ENCODE data around the gene PAQR8. TPM values are rescaled to one million over a fixed set of nuclear protein-coding genes. Genes with fewer than 3 reads are reported as not detected.

The PAQR8 gene
- total and polyA plus RNA-seq, 8 donors = 4.0 to 46.1 (median 15.7) TPM

- intact Hi-C loops (cut with DNase I; ENCODE audit: low total_unique reads) = no loop called here
- WGBS, 5 donors = 82 to 92% (median 88%) methylated on average over 2 of the region's 2 CpGs
Observed at GRCh38 chr6:52346503-52346902, 15.4 kb upstream of the PAQR8 start.

GRCh38 chr6:52347818-52348217 lies 14.1 kb upstream of the PAQR8 start:
- H3K36me3 ChIP-seq = no peaks in the 10 kb centered on the region
- WGBS, 5 donors = 65 to 92% (median 84%) methylated on average over 1 of the region's 1 CpG
- H3K4me3 ChIP-seq = no peak overlapping the region
- intact Hi-C loops (cut with DNase I; ENCODE audit: low total_unique reads) = no loop called here
- H3K4me1 ChIP-seq = peaks cover 5 to 13% (median 7%) of the 10 kb centered on the region in 4 donors
- DNase-seq = no peak
- no peaks in the 10 kb centered on the region for H3K27me3 ChIP-seq
- H3K9me3 ChIP-seq = no peaks in the 10 kb centered on the region
- H3K27ac ChIP-seq = no peak overlapping the region
- TF ChIP-seq EP300 (IDR thresholded peaks at IDR 0.05) (no peak), POLR2A (IDR thresholded peaks at IDR 0.05) (no peak), POLR2AphosphoS5 (IDR thresholded peaks at IDR 0.05) (no peak), CTCF (IDR thresholded peaks at IDR 0.05) (no peak)

More at GRCh38 chr6:52346503-52346902, 15.4 kb upstream of the PAQR8 start:
- H3K4me1 ChIP-seq = peaks cover 0 to 7% (median 0%) of the 10 kb centered on the region in 4 donors
- no peaks in the 10 kb centered on the region for H3K36me3 ChIP-seq
- no peaks in the 10 kb centered on the region for H3K9me3 ChIP-seq
- H3K4me3 ChIP-seq = no peak overlapping the region
- H3K27ac ChIP-seq = no peak overlapping the region
- TF ChIP-seq POLR2AphosphoS5 (IDR thresholded peaks at IDR 0.05) (no peak), POLR2A (IDR thresholded peaks at IDR 0.05) (no peak), CTCF (IDR thresholded peaks at IDR 0.05) (no peak), EP300 (IDR thresholded peaks at IDR 0.05) (no peak)
- no peak for DNase-seq
- H3K27me3 ChIP-seq = no peaks in the 10 kb centered on the region

GRCh38 chr6:52351879-52352238 lies 10.1 kb upstream of the PAQR8 start:
- TF ChIP-seq POLR2AphosphoS5 (IDR thresholded peaks at IDR 0.05) (no peak), EP300 (IDR thresholded peaks at IDR 0.05) (no peak), POLR2A (IDR thresholded peaks at IDR 0.05) (no peak), CTCF (IDR thresholded peaks at IDR 0.05) (no peak)
- no peak for DNase-seq
- Histone ChIP-seq H3K27ac (peak overlapping the region; percentile 35 to 81 (median 74)), H3K9me3 (no peaks in the 10 kb centered on the region), H3K36me3 (no peaks in the 10 kb centered on the region), H3K27me3 (no peaks in the 10 kb centered on the region), H3K4me1 (peaks cover 5 to 21% (median 10%) of the 10 kb centered on the region in 4 donors), H3K4me3 (no peak overlapping the region)
- 92 to 100% (median 96%) methylated on average over 1 of the region's 1 CpG for WGBS, 5 donors
- intact Hi-C loops (cut with DNase I; ENCODE audit: low total_unique reads) = no loop called here

GRCh38 chr6:52352239-52353018 lies 9.5 kb upstream of the PAQR8 start:
- intact Hi-C loops (cut with DNase I; ENCODE audit: low total_unique reads) = no loop called here
- peak overlapping the region; percentile 35 to 81 (median 74) for H3K27ac ChIP-seq
- TF ChIP-seq POLR2AphosphoS5 (IDR thresholded peaks at IDR 0.05) (peak in 2 of 3 donors; percentile 67 to 83), CTCF (IDR thresholded peaks at IDR 0.05) (no peak)
- no peaks in the 10 kb centered on the region for H3K36me3 ChIP-seq
- peak; percentile 47 to 86 for DNase-seq
- H3K4me3 ChIP-seq = no peak overlapping the region
- WGBS, 5 donors = 11 to 24% (median 19%) methylated on average over 5 of the region's 5 CpGs
- H3K9me3 ChIP-seq = no peaks in the 10 kb centered on the region
- H3K4me1 ChIP-seq = peaks cover 5 to 21% (median 10%) of the 10 kb centered on the region in 4 donors
- H3K27me3 ChIP-seq = no peaks in the 10 kb centered on the region
